ENCODE measurements around the gene FUZ.
A peak's percentile ranks its signal among the peaks of the same experiment; 100 is the strongest.
"Not testable (repeated sequence)": the region's sequence is repeated elsewhere in the genome, so short reads cannot be mapped to it uniquely, and the experiment has no call there.

Gene FUZ

DNA sequence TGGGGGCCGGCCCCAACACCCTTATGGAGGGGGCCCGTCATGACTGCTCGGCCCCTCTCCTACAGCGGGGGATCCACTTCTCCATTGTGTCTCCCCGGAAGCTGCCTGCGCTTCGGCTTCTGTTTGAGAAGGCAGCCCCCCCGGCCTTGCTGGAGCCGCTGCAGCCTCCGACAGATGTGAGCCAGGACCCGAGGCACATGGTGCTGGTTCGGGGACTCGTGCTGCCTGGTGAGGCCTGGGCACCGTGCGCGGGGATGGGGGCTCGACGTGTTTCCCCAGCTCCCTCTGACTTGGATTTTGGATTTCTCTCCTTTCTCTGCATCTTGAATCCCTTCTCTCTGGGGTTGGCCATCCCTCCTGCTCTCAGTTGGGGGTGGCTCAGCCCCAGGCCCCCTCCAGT is 16.6 kb upstream of the FUZ start:
- Mint-ChIP-seq H3K27me3 (ENCODE audit: low read depth) (no peaks in the 10 kb centered on the region), H3K4me1 (ENCODE audit: low read depth) (peaks cover 7% of the 10 kb centered on the region), H3K36me3 (ENCODE audit: low read depth) (peaks cover 21% of the 10 kb centered on the region), H3K27ac (no peak overlapping the region), H3K4me3 (no peak overlapping the region), H3K9me3 (no peaks in the 10 kb centered on the region)
- DNase-seq (ENCODE audit: low spot score) = no peak

GRCh38 chr19:49829200-49829599 is 16.1 kb upstream of the FUZ start:
- Mint-ChIP-seq H3K4me3 (no peak overlapping the region), H3K27ac (no peak overlapping the region), H3K4me1 (ENCODE audit: low read depth) (peaks cover 7% of the 10 kb centered on the region), H3K36me3 (ENCODE audit: low read depth) (peaks cover 19% of the 10 kb centered on the region), H3K9me3 (no peaks in the 10 kb centered on the region), H3K27me3 (ENCODE audit: low read depth) (no peaks in the 10 kb centered on the region)
- no peak for DNase-seq (ENCODE audit: low spot score)

DNA sequence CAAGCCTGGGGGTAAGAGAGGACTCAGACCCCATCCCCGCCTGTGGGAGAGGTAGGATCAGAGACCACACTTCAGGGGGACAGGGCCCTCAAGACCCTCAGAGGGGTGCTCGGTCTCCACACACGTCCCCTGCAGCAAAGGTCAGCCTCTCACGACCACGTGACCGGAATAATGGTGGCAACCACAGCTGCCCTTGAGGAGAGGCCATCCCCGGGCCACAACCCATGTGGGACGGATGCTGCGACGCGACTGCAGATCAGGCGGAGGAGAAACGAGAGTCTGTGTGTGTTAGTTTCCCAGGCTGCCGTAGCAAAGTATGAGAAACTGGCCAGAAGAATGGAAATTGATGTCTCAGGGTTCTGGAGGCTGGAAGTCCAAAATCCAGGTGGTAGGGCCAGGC is 13.9 kb upstream of the FUZ start:
- Mint-ChIP-seq H3K27ac (no peak overlapping the region), H3K4me1 (ENCODE audit: low read depth) (no peaks in the 10 kb centered on the region), H3K4me3 (no peak overlapping the region), H3K27me3 (ENCODE audit: low read depth) (no peaks in the 10 kb centered on the region), H3K36me3 (ENCODE audit: low read depth) (peaks cover 16% of the 10 kb centered on the region), H3K9me3 (no peaks in the 10 kb centered on the region)
- DNase-seq (ENCODE audit: low spot score) = no peak

- Mint-ChIP-seq H3K36me3 (ENCODE audit: low read depth) (peaks cover 17% of the 10 kb centered on the region), H3K9me3 (no peaks in the 10 kb centered on the region), H3K27me3 (ENCODE audit: low read depth) (no peaks in the 10 kb centered on the region), H3K4me1 (ENCODE audit: low read depth) (peaks cover 3% of the 10 kb centered on the region), H3K4me3 (no peak overlapping the region), H3K27ac (no peak overlapping the region)
- DNase-seq (ENCODE audit: low spot score) = no peak
These were observed 11.6 kb upstream of the FUZ start for GRCh38 chr19:49824662-49825061.

GRCh38 chr19:49823472-49823871 is 10.4 kb upstream of the FUZ start:
- no peaks in the 10 kb centered on the region for H3K27me3 Mint-ChIP-seq (ENCODE audit: low read depth)
- DNase-seq (ENCODE audit: low spot score) = no peak
- no peak overlapping the region for H3K27ac Mint-ChIP-seq
- H3K9me3 Mint-ChIP-seq = no peaks in the 10 kb centered on the region
- no peak overlapping the region for H3K4me3 Mint-ChIP-seq
- peaks cover 10% of the 10 kb centered on the region for H3K4me1 Mint-ChIP-seq (ENCODE audit: low read depth)
- H3K36me3 Mint-ChIP-seq (ENCODE audit: low read depth) = peaks cover 18% of the 10 kb centered on the region

- Mint-ChIP-seq H3K9me3 (no peaks in the 10 kb centered on the region), H3K27me3 (ENCODE audit: low read depth) (no peaks in the 10 kb centered on the region), H3K36me3 (ENCODE audit: low read depth) (peaks cover 16% of the 10 kb centered on the region), H3K27ac (no peak overlapping the region), H3K4me3 (no peak overlapping the region), H3K4me1 (ENCODE audit: low read depth) (peaks cover 16% of the 10 kb centered on the region)
- DNase-seq (ENCODE audit: low spot score) = no peak
These were observed 7.0 kb upstream of the FUZ start for GRCh38 chr19:49820125-49820524.

DNA sequence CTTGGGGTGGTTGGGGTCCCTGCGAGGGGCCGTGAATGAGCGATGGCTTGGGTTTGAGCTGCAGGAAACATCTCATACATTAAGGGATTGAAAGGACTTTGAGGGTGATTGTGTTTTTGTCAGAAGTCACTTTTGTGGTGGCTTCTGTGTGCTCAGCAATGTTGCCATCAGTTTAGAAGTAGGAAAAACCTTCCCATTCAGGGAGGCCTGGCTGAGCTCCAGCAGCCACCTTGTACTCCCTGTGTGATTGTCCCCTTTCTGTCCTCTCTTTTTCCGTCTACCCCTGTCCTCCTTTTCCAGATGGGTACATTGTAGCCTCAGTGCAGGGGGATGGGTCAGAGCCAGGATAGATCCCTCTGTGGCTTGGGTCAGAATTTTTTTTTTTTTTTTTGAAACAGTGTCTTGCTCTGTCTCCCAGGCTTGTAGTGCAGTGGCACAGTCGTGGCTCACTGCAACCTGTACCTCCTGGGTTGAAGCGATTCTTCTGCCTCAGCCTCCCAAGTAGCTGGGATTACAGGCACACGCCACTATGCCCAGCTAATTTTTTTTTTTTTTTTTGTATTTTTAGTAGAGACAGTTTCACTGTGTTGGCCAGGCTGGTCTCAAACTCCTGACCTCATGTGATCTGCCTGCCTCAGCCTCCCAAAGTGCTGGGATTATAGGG is 6.5 kb upstream of the FUZ start:
- peak overlapping the region; percentile 93 for H3K4me3 Mint-ChIP-seq
- peaks cover 16% of the 10 kb centered on the region for H3K36me3 Mint-ChIP-seq (ENCODE audit: low read depth)
- DNase-seq (ENCODE audit: low spot score); H3K9me3 Mint-ChIP-seq; H3K27me3 Mint-ChIP-seq (ENCODE audit: low read depth): not testable (repeated sequence)
- peak overlapping the region; percentile 93 for H3K27ac Mint-ChIP-seq
- H3K4me1 Mint-ChIP-seq (ENCODE audit: low read depth) = peaks cover 18% of the 10 kb centered on the region

DNA sequence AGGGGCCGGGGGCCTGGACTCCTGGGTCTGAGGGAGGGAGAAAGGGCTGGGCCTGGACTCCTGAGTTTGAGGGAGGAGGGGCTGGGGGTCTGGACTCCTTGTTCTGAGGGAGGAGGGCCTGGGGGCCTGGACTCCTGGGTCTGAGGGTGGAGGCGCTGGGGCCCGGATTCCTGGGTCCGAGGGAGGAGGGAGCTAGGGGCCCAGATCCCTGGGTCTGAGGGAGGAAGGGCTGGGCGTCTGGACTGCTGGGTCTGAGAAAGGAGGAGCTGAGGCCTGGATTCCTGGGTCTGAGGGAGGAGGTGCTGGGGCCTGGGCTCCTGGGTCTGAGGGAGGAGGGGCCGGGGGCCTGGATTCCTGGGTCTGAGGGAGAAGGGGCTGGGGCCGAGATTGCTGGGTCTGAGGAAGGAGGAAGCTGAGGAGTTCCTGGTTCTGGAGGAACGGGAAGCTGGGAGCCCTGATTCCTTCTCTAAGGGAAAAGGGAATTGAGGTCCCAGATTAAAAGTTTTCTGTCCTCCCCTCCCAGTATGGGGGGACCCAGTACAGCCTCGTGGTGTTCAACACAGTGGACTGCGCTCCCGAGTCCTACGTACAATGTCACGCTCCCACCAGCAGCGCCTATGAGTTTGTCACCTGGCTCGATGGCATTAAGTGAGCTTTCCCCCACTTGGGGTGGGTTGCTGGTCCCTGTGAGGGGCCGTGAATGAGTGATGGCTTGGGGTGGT is 5.7 kb upstream of the FUZ start:
- peaks cover 21% of the 10 kb centered on the region for H3K4me1 Mint-ChIP-seq (ENCODE audit: low read depth)
- peak overlapping the region; percentile 93 for H3K4me3 Mint-ChIP-seq
- H3K27me3 Mint-ChIP-seq (ENCODE audit: low read depth) = no peaks in the 10 kb centered on the region
- H3K36me3 Mint-ChIP-seq (ENCODE audit: low read depth) = peaks cover 16% of the 10 kb centered on the region
- H3K27ac Mint-ChIP-seq = peak overlapping the region; percentile 93
- no peaks in the 10 kb centered on the region for H3K9me3 Mint-ChIP-seq
- no peak for DNase-seq (ENCODE audit: low spot score)

DNA sequence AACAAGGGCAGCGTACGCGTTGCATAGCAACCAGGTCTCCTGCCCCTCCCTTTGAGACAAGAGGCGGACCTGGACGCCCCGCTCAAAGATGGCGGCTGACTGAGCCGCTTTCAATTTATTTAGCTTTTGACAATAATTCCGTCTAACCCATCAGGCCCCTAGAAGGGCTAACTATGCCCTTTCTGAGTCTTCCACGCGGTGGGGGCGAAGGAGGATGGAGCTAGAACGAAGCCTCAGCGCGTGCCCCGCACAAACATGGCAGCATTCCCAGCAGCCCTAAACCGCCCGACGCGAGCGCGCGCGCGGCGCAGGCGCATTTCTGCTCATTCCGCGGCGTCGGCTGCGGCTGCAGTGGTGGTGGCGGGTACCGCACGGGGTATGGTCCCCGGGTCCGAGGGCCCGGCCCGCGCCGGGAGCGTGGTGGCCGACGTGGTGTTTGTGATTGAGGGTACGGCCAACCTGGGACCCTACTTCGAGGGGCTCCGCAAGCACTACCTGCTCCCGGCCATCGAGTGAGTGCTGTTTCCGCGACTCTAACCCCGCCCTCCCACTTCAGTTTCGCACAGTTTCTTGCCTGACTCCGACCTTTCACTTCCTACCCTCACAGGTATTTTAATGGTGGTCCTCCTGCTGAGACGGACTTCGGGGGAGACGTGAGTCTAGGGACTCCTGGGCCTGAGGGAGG is 5.0 kb upstream of the FUZ start, which contains the start of gene MED25:
MED25 (plus strand) TSS at position 326 of the 685 bp plus-strand sequence; CDS start at position 379, 53 bp downstream.
- Mint-ChIP-seq H3K9me3 (no peaks in the 10 kb centered on the region), H3K36me3 (ENCODE audit: low read depth) (peaks cover 10% of the 10 kb centered on the region), H3K4me3 (peak within 1 kb of the TSS; percentile 93), H3K27ac (peak within 1 kb of the TSS; percentile 93), H3K4me1 (ENCODE audit: low read depth) (peaks cover 25% of the 10 kb centered on the region), H3K27me3 (ENCODE audit: low read depth) (no peaks in the 10 kb centered on the region)
- DNase-seq (ENCODE audit: low spot score) = peak; percentile 88

DNA sequence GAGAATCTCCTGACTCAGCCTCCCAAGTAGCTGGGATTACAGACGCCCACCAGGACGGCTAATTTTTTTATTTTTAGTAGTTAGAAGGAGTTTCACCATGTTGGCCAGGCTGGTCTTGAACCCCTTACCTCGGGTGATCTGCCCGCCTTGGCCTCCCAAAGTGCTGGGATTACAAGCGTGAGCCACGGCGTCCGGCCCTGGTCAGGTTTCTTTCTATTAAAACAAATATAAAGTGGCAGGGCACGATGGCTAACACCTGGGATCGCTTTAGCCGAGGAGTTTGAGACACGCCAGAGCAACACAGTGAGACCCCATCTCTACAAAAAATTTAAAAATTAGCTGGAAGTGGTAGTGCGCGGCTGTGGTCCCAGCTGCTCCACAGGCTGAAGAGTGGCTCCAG is 3.5 kb upstream of the FUZ start:
- Mint-ChIP-seq H3K9me3 (no peaks in the 10 kb centered on the region), H3K36me3 (ENCODE audit: low read depth) (peaks cover 9% of the 10 kb centered on the region), H3K27ac (no peak overlapping the region), H3K4me3 (peak overlapping the region; percentile 10), H3K4me1 (ENCODE audit: low read depth) (peaks cover 36% of the 10 kb centered on the region), H3K27me3 (ENCODE audit: low read depth) (no peaks in the 10 kb centered on the region)
- DNase-seq (ENCODE audit: low spot score) = no peak

DNA sequence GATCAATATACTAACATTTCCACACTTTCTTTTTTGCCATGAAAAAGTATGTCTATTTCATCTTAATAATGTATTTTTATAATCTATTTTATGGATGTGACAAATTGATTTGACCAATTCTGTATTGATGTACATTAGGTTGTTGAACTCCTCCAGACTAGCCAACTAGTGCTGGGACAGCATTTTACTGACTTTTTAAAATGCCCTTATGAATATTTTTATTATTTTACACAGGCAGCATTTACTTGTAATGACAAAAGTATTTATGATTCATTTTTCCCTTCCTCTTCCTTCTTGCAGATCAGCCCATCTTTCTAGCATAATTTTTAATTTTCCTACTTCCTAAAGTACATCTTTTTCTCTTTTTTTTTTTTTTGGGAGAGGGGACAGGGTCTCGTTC is 918 bp upstream of the FUZ start:
- no peaks in the 10 kb centered on the region for H3K27me3 Mint-ChIP-seq (ENCODE audit: low read depth)
- H3K9me3 Mint-ChIP-seq = no peaks in the 10 kb centered on the region
- no peak for DNase-seq (ENCODE audit: low spot score)
- H3K4me1 Mint-ChIP-seq (ENCODE audit: low read depth) = peaks cover 32% of the 10 kb centered on the region
- H3K36me3 Mint-ChIP-seq (ENCODE audit: low read depth) = no peaks in the 10 kb centered on the region
- peak overlapping the region; percentile 90 for H3K4me3 Mint-ChIP-seq
- H3K27ac Mint-ChIP-seq = peak overlapping the region; percentile 95

- peaks cover 38% of the 10 kb centered on the region for H3K4me1 Mint-ChIP-seq (ENCODE audit: low read depth)
- no peaks in the 10 kb centered on the region for H3K27me3 Mint-ChIP-seq (ENCODE audit: low read depth)
- no peak for DNase-seq (ENCODE audit: low spot score)
- peak overlapping the region; percentile 95 for H3K27ac Mint-ChIP-seq
- H3K9me3 Mint-ChIP-seq = no peaks in the 10 kb centered on the region
- peak overlapping the region; percentile 90 for H3K4me3 Mint-ChIP-seq
- H3K36me3 Mint-ChIP-seq (ENCODE audit: low read depth) = no peaks in the 10 kb centered on the region
These were observed 568 bp downstream of the FUZ start for GRCh38 chr19:49812452-49812996.

- Mint-ChIP-seq H3K9me3 (no peaks in the 10 kb centered on the region), H3K27me3 (ENCODE audit: low read depth) (no peaks in the 10 kb centered on the region), H3K4me1 (ENCODE audit: low read depth) (peaks cover 32% of the 10 kb centered on the region), H3K36me3 (ENCODE audit: low read depth) (peaks cover under 1% of the 10 kb centered on the region), H3K27ac (no peak overlapping the region), H3K4me3 (no peak overlapping the region)
- DNase-seq (ENCODE audit: low spot score) = no peak
These were observed 1.8 kb downstream of the FUZ start for GRCh38 chr19:49811328-49811727.

GRCh38 chr19:49809941-49810389 is 3.1 kb downstream of the FUZ start:
- Mint-ChIP-seq H3K27me3 (ENCODE audit: low read depth) (no peaks in the 10 kb centered on the region), H3K4me1 (ENCODE audit: low read depth) (peaks cover 32% of the 10 kb centered on the region), H3K4me3 (peak overlapping the region; percentile 83), H3K36me3 (ENCODE audit: low read depth) (peaks cover 5% of the 10 kb centered on the region), H3K9me3 (no peaks in the 10 kb centered on the region), H3K27ac (no peak overlapping the region)
- DNase-seq (ENCODE audit: low spot score) = no peak
